ENCODE results near the gene GP2.

DNA sequence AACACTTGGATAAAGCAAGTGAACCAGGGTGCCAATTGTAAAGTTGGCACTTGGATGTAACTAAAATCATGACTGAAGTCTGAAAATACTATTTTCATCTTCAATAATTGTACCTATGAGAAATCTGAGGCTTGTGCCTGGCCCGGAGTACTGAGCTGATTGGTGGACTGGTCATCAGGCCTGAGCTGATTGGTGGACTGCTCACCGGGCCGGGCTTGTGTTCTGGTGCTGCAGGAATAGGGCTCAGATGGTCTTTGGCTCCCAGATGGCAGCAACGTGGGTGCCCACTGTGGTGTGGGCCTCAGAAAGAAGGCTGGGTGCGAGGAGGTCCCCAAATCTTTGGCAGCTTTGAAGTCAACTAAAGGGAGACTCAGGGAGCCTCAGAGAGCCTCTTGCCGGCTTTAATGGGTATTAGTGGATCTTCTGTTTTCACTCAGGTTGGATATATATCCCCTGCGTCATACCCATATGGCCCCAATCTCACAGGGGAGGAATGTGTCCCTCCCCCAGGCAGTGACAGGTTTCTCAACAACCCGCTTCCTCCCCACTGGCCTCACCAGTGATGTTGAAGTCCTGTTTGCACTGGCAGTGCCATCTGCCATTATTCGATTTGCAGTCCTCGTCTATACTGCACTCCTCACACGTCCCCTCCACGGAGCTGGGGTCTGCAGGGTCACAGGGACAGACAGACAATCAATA, 20.5 kb upstream of the GP2 start:
- TF ChIP-seq TAF1 (IDR thresholded peaks at IDR 0.05; ENCODE audit: borderline replicate concordance, low read depth, low read length) (no peak), POLR2A (IDR thresholded peaks at IDR 0.05; ENCODE audit: low read depth, low read length) (no peak), POLR2AphosphoS5 (IDR thresholded peaks at IDR 0.05; ENCODE audit: low read depth, low read length) (no peak)

All from GM12892 (cell line).